Smooth muscle cell (in vitro differentiated cells): ENCODE measurements around the gene RASA3. TPM values are rescaled to one million over a fixed set of nuclear protein-coding genes. Genes with fewer than 3 reads are reported as not detected.

ENCODE experiments used
- DNase-seq: peaks from one replicate; lab custom pipeline; 2025; ENCODE audit not compliant: unreplicated experiment; lab: John Stamatoyannopoulos, UW
- H2AFZ ChIP-seq: fragments of 200-600 bp; sonication (generic); 2 replicates; pipeline ENCODE4 v1.6.0; 2016; ENCODE audit warnings: antibody characterized with exemption, low read depth, mild to moderate bottlenecking
- H3F3A ChIP-seq: fragments of 200-600 bp; sonication (generic); 2 replicates; pipeline ENCODE4 v1.6.0; 2017; ENCODE audit warnings: antibody characterized with exemption, low read depth
- H3K27ac ChIP-seq: fragments of 200-600 bp; sonication (generic); 2 replicates; pipeline ENCODE4 v1.5.1; 2016; ENCODE audit warnings: low read depth, mild to moderate bottlenecking
- H3K27me3 ChIP-seq: fragments of 200-600 bp; sonication (generic); 2 replicates; pipeline ENCODE4 v1.6.1; 2016; ENCODE audit warnings: low read depth, mild to moderate bottlenecking
- H3K36me3 ChIP-seq: fragments of 200-600 bp; sonication (generic); 2 replicates; pipeline ENCODE4 v1.5.1; 2016; ENCODE audit warnings: low read depth
- H3K4me1 ChIP-seq: fragments of 200-600 bp; sonication (generic); 2 replicates; pipeline ENCODE4 v1.5.1; 2016; ENCODE audit warnings: low read depth
- H3K4me2 ChIP-seq: fragments of 200-600 bp; sonication (generic); 2 replicates; pipeline ENCODE4 v1.6.0; 2016; ENCODE audit warnings: mild to moderate bottlenecking
- H3K4me3 ChIP-seq: fragments of 200-600 bp; sonication (generic); 2 replicates; pipeline ENCODE4 v1.5.1; 2016; ENCODE audit warnings: mild to moderate bottlenecking
- H3K79me2 ChIP-seq: fragments of 200-600 bp; sonication (generic); 2 replicates; pipeline ENCODE4 v1.6.0; 2016; ENCODE audit warnings: low read depth, mild to moderate bottlenecking
- H3K9ac ChIP-seq: fragments of 200-600 bp; sonication (generic); 2 replicates; pipeline ENCODE4 v1.6.0; 2016; ENCODE audit warnings: low read depth
- H3K9me3 ChIP-seq: fragments of 200-600 bp; sonication (generic); replicated peaks from 2 replicates; pipeline ENCODE4 v1.5.1; 2016; ENCODE audit warnings: low read depth
- H4K20me1 ChIP-seq: fragments of 200-600 bp; sonication (generic); 2 replicates; pipeline ENCODE4 v1.6.0; 2016; ENCODE audit warnings: low read depth
- CTCF ChIP-seq: fragments of 200-600 bp; sonication (generic); IDR thresholded peaks from 2 replicates; pipeline ENCODE4 v1.5.1; 2017; ENCODE audit warnings: borderline replicate concordance, mild to moderate bottlenecking, antibody characterized with exemption; ENCODE audit not compliant: insufficient read depth, poor library complexity, severe bottlenecking
- WGBS: methylation state at CpG from one replicate; pipeline ENCODE4 v1.1.7; 2016; ENCODE audit warnings: low lambda C conversion rate; 5-methylcytosine and 5-hydroxymethylcytosine counted together
- polyA plus RNA-seq: library from polyadenylated mRNA; unstranded; fragments of >200 nt; fragmentation: Nextera tagmentation; extraction: Ambion mirVana; gene quantifications from 2 replicates; pipeline ENCODE4 v1.2.1, GENCODE V29; 2016
- total RNA-seq: library from RNA; depleted of rRNA; stranded (reverse); fragments of >200 nt; gene quantifications from 2 replicates; pipeline ENCODE4 v1.2.3, GENCODE V29; 2014

RASA3 gene
- total and polyA plus RNA-seq, 2 experiments from 2014 or later: 21.3 to 26.8 TPM

- Histone ChIP-seq H3K4me1 (no peaks in the 10 kb centered on the region), H3K79me2 (no peaks in the 10 kb centered on the region)
Observed at GRCh38 chr13:114015969-114016295, 116.5 kb downstream of the RASA3 start.

GRCh38 chr13:114015111-114015968 is 117.1 kb downstream of the RASA3 start:
- Histone ChIP-seq H2AFZ (no peak overlapping the region), H3K27ac (no peak overlapping the region), H3K4me2 (no peak overlapping the region), H3K79me2 (no peaks in the 10 kb centered on the region), H3K4me3 (no peak overlapping the region), H3K9me3 (no peaks in the 10 kb centered on the region), H4K20me1 (peaks cover 11% of the 10 kb centered on the region), H3F3A (no peaks in the 10 kb centered on the region), H3K27me3 (no peaks in the 10 kb centered on the region), H3K4me1 (no peaks in the 10 kb centered on the region), H3K9ac (no peak overlapping the region), H3K36me3 (no peaks in the 10 kb centered on the region)
- WGBS: 94% methylated on average over 40 of the region's 40 CpGs
- DNase-seq: no peak
- TF ChIP-seq CTCF: no peak

More at GRCh38 chr13:114015969-114016295, 116.5 kb downstream of the RASA3 start:
- Histone ChIP-seq H3K9ac (no peak overlapping the region), H3F3A (no peaks in the 10 kb centered on the region), H3K36me3 (no peaks in the 10 kb centered on the region), H3K4me3 (no peak overlapping the region), H3K27me3 (no peaks in the 10 kb centered on the region), H4K20me1 (peaks cover 11% of the 10 kb centered on the region), H2AFZ (no peak overlapping the region), H3K9me3 (no peaks in the 10 kb centered on the region), H3K27ac (no peak overlapping the region), H3K4me2 (no peak overlapping the region)
- TF ChIP-seq CTCF: no peak
- no peak for DNase-seq
- WGBS: 95% methylated on average over 11 of the region's 11 CpGs

GRCh38 chr13:114013952-114014629 is 118.3 kb downstream of the RASA3 start:
- Histone ChIP-seq H3K4me1 (no peaks in the 10 kb centered on the region), H3K27me3 (no peaks in the 10 kb centered on the region), H3K9ac (no peak overlapping the region), H4K20me1 (peaks cover 8% of the 10 kb centered on the region), H3K4me2 (no peak overlapping the region), H3K36me3 (no peaks in the 10 kb centered on the region), H2AFZ (no peak overlapping the region), H3K27ac (no peak overlapping the region), H3K9me3 (no peaks in the 10 kb centered on the region), H3K4me3 (no peak overlapping the region), H3K79me2 (no peaks in the 10 kb centered on the region), H3F3A (no peaks in the 10 kb centered on the region)
- no peak for TF ChIP-seq CTCF
- no peak for DNase-seq
- WGBS: 97% methylated on average over 22 of the region's 22 CpGs
